GM23248 (cell line): ENCODE data around the gene EVI5L.

ENCODE experiments used
- EZH2 ChIP-seq: fragments of 200-600 bp; sonication (generic); IDR thresholded peaks from 2 replicates; pipeline ENCODE4 v1.6.1; 2018; ENCODE audit warnings: antibody characterized with exemption, mild to moderate bottlenecking; ENCODE audit not compliant: insufficient read depth, poor library complexity, severe bottlenecking
- EZH2phosphoT487 ChIP-seq: fragments of 200-600 bp; sonication (generic); IDR thresholded peaks from 2 replicates; pipeline ENCODE4 v1.6.1; 2018; ENCODE audit warnings: antibody characterized with exemption, moderate library complexity, mild to moderate bottlenecking, low read depth; ENCODE audit not compliant: insufficient read depth

- TF ChIP-seq EZH2 (no peak), EZH2phosphoT487 (no peak)
These were observed 805 bp downstream of the EVI5L start for GRCh38 chr19:7830823-7831222.
